ENCODE data around the gene ABRACL. TPM values are rescaled to one million over a fixed set of nuclear protein-coding genes. Genes with fewer than 3 reads are reported as not detected.

ABRACL gene
- 16.0 and 42.8 TPM in 2 replicates for total RNA-seq (2012; rRNA removed)
- 27.5 and 27.9 TPM in 2 replicates for polyA plus RNA-seq (2012; rRNA removed)
- polyA plus RNA-seq (2012; cell fraction: cytosol; rRNA removed) = 5.8 and 7.6 TPM in 2 replicates
- polyA plus RNA-seq (2012; cell fraction: nucleus; rRNA removed; ENCODE audit: low replicate concordance) = 2.0 and 6.9 TPM in 2 replicates
- Bru-seq, nascent RNA = percentile 83 among the genes with signal in this experiment
- BruChase-seq, experiment 1, labeled RNA remaining after a 6-hour chase = percentile 51 among the genes with signal in this experiment
- BruChase-seq, experiment 2, labeled RNA remaining after a 2-hour chase = percentile 50 among the genes with signal in this experiment
- long read RNA-seq, transcript ABRACL-201 (3 exons, 845 nt) = major isoform, 8 of 9 reads
- long read RNA-seq, partial matches to known transcripts = 1 of 9 reads
- long read RNA-seq, other reads (novel, unspliced or antisense) = 0 of 9 reads

- Histone ChIP-seq H2BK15ac (ENCODE audit: low read depth, low read length) (peak within 1 kb of the TSS; percentile 32; the same call in 1 of the 3 replicates), H3K36me3 (ENCODE audit: control insufficient read depth, insufficient read depth, low read length) (peaks cover 8% of the 10 kb centered on the region), H3K4me2 (ENCODE audit: low read depth, low read length) (peak within 1 kb of the TSS; percentile 100), H4K5ac (ENCODE audit: low read depth, low read length) (peak within 1 kb of the TSS; percentile 75), H3K79me1 (ENCODE audit: low read depth in 1 of 2, low read length in 2 of 2) (peaks cover 7 to 46% of the 10 kb centered on the region in 2 experiments), H3K23ac (ENCODE audit: low read depth, low read length) (peak within 1 kb of the TSS; percentile 84), H2AFZ (replicated peaks; ENCODE audit: low read length, poor library complexity) (peak within 1 kb of the TSS; percentile 98), H3K9ac (ENCODE audit: low read depth, low read length) (peak within 1 kb of the TSS; percentile 85), H3K9me1 (ENCODE audit: insufficient read depth, low read length) (peaks cover 11% of the 10 kb centered on the region; the same call in 1 of the 2 replicates), H4K91ac (ENCODE audit: insufficient read depth, low read depth, low read length) (peak within 1 kb of the TSS; percentile 76), H3K14ac (replicated peaks; ENCODE audit: low read depth, low read length) (peak within 1 kb of the TSS; percentile 85), H2AK5ac (ENCODE audit: low read depth, low read length) (peak within 1 kb of the TSS; percentile 55; the same call in 1 of the 2 replicates), H2BK120ac (ENCODE audit: low read depth, low read length) (peak within 1 kb of the TSS; percentile 59), H3K9me3 (ENCODE audit: control insufficient read depth, insufficient read depth, low read length) (no peaks in the 10 kb centered on the region), H3K27ac (ENCODE audit: insufficient read depth, low read length) (peak within 1 kb of the TSS; percentile 89), H4K8ac (ENCODE audit: low read depth in 2 of 2, low read length in 2 of 2) (peak within 1 kb of the TSS; percentile 44 to 77), H3K56ac (ENCODE audit: extremely low read depth, insufficient read depth, low read length) (peak within 1 kb of the TSS; percentile 46), H4K20me1 (ENCODE audit: insufficient read depth, low read length) (peaks cover 6% of the 10 kb centered on the region; the same call in 1 of the 2 replicates), H3K18ac (ENCODE audit: low read depth, low read length) (peak within 1 kb of the TSS; percentile 79), H3K4ac (ENCODE audit: low read depth, low read length) (peak within 1 kb of the TSS; percentile 81), H3K27me3 (ENCODE audit: control insufficient read depth, insufficient read depth, low read length) (no peaks in the 10 kb centered on the region), H3K4me1 (ENCODE audit: control insufficient read depth, insufficient read depth, low read length) (no peaks in the 10 kb centered on the region; the same call in 1 of the 2 replicates), H3K4me3 (ENCODE audit: insufficient read depth, low read depth, low read length) (peak within 1 kb of the TSS; percentile 98), H2BK5ac (ENCODE audit: low read depth, low read length, poor library complexity, severe bottlenecking) (peak within 1 kb of the TSS; percentile 75), H2AK9ac (replicated peaks; ENCODE audit: low read depth, low read length, poor library complexity) (peak within 1 kb of the TSS; percentile 83), H2BK20ac (ENCODE audit: low read depth, low read length) (0 out of 2 replicates have a peak within 1 kb of the TSS, but pooled peaks have one; percentile 26)
- DNase-seq = peak; percentile 63
- no TSS peak for BruUV-seq (replicated peaks)
- ChIA-PET POLR2A (ENCODE audit: unreplicated experiment) (no interaction called here), CTCF (no interaction called here)
- ATAC-seq (ENCODE audit: low read depth) = peak; percentile 78
- TF ChIP-seq NFE2L2 (IDR thresholded peaks at IDR 0.05; ENCODE audit: low read depth, low read length) (no peak), USF2 (IDR thresholded peaks at IDR 0.05; ENCODE audit: low read depth, low read length) (peak; percentile 85), POLR2A (IDR thresholded peaks at IDR 0.05; ENCODE audit: low read depth, low read length) (peak; percentile 37), BHLHE40 (IDR thresholded peaks at IDR 0.05; ENCODE audit: low read depth, low read length) (peak; percentile 81)
- WGBS, 2 experiments (ENCODE audit: extremely low coverage in 2 of 2, insufficient read length in 1 of 2) = 0% methylated on average over 47 of the region's 77 CpGs; no CpG with 5 or more reads in 1 of the 2 experiments
- dilution Hi-C loops (cut with HindIII; ENCODE audit: low sequenced_read_pairs, unreplicated experiment) (no loop called here), in situ Hi-C loops (cut with MboI; ENCODE audit: low sequenced_read_pairs) (no loop called here), intact Hi-C loops (cut with micrococcal nuclease) (no loop called here)
Measured at GRCh38 chr6:139028658-139029469, at the start of gene ABRACL. Gene ABRACL (plus strand): TSS chr6:139028745. CDS start chr6:139034161, 5,416 bp downstream.

All from IMR-90 (cell line).